SK-N-MC (cell line): Measurements from ENCODE around the gene ADGRB2.

Experiments used
- EZH2 ChIP-seq: fragments of 200-600 bp; sonication (generic); IDR thresholded peaks from one replicate; pipeline ENCODE4 v1.6.1; 2017; ENCODE audit warnings: antibody characterized with exemption
- FOXP2 ChIP-seq: optimal IDR thresholded peaks from 2 replicates; pipeline ENCODE3; 2011; ENCODE audit warnings: mild to moderate bottlenecking, moderate library complexity; ENCODE audit not compliant: insufficient read depth; ENCODE audit errors: extremely low read length, control extremely low read depth
- POLR2AphosphoS5 ChIP-seq: IDR thresholded peaks from 2 replicates; pipeline ENCODE4 v1.6.1; 2012; ENCODE audit warnings: mild to moderate bottlenecking, low read depth, low read length, borderline replicate concordance

DNA sequence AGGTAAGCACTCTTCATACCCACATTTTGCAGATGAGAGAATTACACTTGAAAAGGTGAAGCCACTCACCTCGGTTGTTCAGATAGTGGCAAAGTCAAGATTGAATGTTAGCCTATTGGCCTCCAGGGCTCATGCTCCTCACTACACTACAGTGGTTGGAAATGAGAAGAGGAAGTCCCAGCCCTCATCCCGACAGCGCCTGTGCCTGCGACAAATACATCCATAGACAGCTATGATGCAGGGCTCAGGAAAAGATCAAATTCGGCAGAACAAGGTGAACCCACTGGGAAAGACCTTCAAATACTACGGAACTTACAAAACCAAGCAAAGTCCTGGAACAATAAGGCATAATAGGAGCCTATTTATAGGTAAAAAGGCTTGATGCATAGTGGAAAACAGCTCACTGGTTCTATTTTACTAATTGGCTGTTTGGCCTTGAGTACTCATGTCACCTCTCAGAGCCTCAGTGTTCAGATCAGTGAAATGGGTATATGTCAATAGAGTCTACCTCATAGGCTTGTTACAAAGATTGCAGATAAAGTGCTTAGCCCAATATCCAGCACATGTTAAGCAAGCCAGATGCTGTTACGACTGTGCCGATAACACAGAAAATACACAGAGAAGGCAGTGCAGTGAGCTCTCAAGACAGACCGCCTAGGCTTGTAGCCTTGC lies 48.2 kb upstream of the ADGRB2 start:
- TF ChIP-seq POLR2AphosphoS5 (no peak), FOXP2 (no peak), EZH2 (no peak)
